Smooth muscle cell (in vitro differentiated cells): ENCODE data around the gene PIAS4. TPM values are rescaled to one million over a fixed set of nuclear protein-coding genes. Genes with fewer than 3 reads are reported as not detected.

ENCODE experiments used
- DNase-seq: peaks from one replicate; lab custom pipeline; 2025; ENCODE audit not compliant: unreplicated experiment; lab: John Stamatoyannopoulos, UW
- H2AFZ ChIP-seq: fragments of 200-600 bp; sonication (generic); 2 replicates; pipeline ENCODE4 v1.6.0; 2016; ENCODE audit warnings: antibody characterized with exemption, low read depth, mild to moderate bottlenecking
- H3F3A ChIP-seq: fragments of 200-600 bp; sonication (generic); 2 replicates; pipeline ENCODE4 v1.6.0; 2017; ENCODE audit warnings: antibody characterized with exemption, low read depth
- H3K27ac ChIP-seq: fragments of 200-600 bp; sonication (generic); 2 replicates; pipeline ENCODE4 v1.5.1; 2016; ENCODE audit warnings: low read depth, mild to moderate bottlenecking
- H3K27me3 ChIP-seq: fragments of 200-600 bp; sonication (generic); 2 replicates; pipeline ENCODE4 v1.6.1; 2016; ENCODE audit warnings: low read depth, mild to moderate bottlenecking
- H3K36me3 ChIP-seq: fragments of 200-600 bp; sonication (generic); 2 replicates; pipeline ENCODE4 v1.5.1; 2016; ENCODE audit warnings: low read depth
- H3K4me1 ChIP-seq: fragments of 200-600 bp; sonication (generic); 2 replicates; pipeline ENCODE4 v1.5.1; 2016; ENCODE audit warnings: low read depth
- H3K4me2 ChIP-seq: fragments of 200-600 bp; sonication (generic); 2 replicates; pipeline ENCODE4 v1.6.0; 2016; ENCODE audit warnings: mild to moderate bottlenecking
- H3K4me3 ChIP-seq: fragments of 200-600 bp; sonication (generic); 2 replicates; pipeline ENCODE4 v1.5.1; 2016; ENCODE audit warnings: mild to moderate bottlenecking
- H3K79me2 ChIP-seq: fragments of 200-600 bp; sonication (generic); 2 replicates; pipeline ENCODE4 v1.6.0; 2016; ENCODE audit warnings: low read depth, mild to moderate bottlenecking
- H3K9ac ChIP-seq: fragments of 200-600 bp; sonication (generic); 2 replicates; pipeline ENCODE4 v1.6.0; 2016; ENCODE audit warnings: low read depth
- H3K9me3 ChIP-seq: fragments of 200-600 bp; sonication (generic); replicated peaks from 2 replicates; pipeline ENCODE4 v1.5.1; 2016; ENCODE audit warnings: low read depth
- H4K20me1 ChIP-seq: fragments of 200-600 bp; sonication (generic); 2 replicates; pipeline ENCODE4 v1.6.0; 2016; ENCODE audit warnings: low read depth
- WGBS: methylation state at CpG from one replicate; pipeline ENCODE4 v1.1.7; 2016; ENCODE audit warnings: low lambda C conversion rate; 5-methylcytosine and 5-hydroxymethylcytosine counted together
- polyA plus RNA-seq: library from polyadenylated mRNA; unstranded; fragments of >200 nt; fragmentation: Nextera tagmentation; extraction: Ambion mirVana; gene quantifications from 2 replicates; pipeline ENCODE4 v1.2.1, GENCODE V29; 2016
- total RNA-seq: library from RNA; depleted of rRNA; stranded (reverse); fragments of >200 nt; gene quantifications from 2 replicates; pipeline ENCODE4 v1.2.3, GENCODE V29; 2014
- TF ChIP-seq, protein P1 (sequence below): fragments of 200-600 bp; sonication (generic); IDR thresholded peaks from 2 replicates; pipeline ENCODE4 v1.5.1; 2017; ENCODE audit warnings: borderline replicate concordance, mild to moderate bottlenecking, antibody characterized with exemption; ENCODE audit not compliant: insufficient read depth, poor library complexity, severe bottlenecking

PIAS4 gene
- total and polyA plus RNA-seq, 2 experiments from 2014 or later = 8.1 to 17.3 TPM

DNA sequence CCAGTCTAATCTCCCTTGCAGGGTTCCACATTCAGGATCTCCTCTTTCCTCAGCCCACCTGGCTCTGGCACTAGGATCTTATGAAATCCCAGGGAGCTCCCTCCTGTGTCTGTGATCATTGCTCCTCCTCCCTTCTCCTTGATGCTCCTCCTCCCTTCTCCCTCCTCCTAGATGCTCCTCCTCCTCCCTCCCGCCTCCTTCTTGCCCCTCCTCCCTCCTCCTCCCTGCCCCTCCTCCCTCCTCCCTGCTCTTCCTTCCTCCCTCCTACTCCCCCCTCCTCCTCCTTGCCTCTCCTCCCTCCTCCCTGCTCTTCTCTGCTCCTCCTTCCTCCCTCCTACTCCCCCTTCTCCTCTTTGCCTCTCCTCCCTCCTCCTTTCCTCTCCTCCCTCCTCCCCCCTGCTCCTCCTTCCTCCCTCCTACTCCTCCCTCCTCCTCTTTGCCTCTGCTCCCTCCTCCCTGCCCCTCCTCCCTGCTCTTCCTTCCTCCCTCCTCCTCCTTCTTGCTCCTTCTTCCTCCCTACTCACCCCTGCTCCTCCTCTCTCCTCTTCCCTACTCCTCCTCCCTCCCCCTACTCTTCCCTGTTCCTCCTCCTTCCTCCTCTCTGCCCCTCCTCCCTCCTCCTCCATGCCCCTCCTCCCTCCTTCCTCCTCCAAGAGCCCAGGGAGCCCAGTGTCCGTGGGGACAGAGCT lies 74.0 kb downstream of the PIAS4 start:
- H3K4me3 ChIP-seq = no peak overlapping the region
- no peak for DNase-seq
- TF ChIP-seq, protein P1, sequence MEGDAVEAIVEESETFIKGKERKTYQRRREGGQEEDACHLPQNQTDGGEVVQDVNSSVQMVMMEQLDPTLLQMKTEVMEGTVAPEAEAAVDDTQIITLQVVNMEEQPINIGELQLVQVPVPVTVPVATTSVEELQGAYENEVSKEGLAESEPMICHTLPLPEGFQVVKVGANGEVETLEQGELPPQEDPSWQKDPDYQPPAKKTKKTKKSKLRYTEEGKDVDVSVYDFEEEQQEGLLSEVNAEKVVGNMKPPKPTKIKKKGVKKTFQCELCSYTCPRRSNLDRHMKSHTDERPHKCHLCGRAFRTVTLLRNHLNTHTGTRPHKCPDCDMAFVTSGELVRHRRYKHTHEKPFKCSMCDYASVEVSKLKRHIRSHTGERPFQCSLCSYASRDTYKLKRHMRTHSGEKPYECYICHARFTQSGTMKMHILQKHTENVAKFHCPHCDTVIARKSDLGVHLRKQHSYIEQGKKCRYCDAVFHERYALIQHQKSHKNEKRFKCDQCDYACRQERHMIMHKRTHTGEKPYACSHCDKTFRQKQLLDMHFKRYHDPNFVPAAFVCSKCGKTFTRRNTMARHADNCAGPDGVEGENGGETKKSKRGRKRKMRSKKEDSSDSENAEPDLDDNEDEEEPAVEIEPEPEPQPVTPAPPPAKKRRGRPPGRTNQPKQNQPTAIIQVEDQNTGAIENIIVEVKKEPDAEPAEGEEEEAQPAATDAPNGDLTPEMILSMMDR = no peak
- H3K36me3 ChIP-seq = no peaks in the 10 kb centered on the region
- no peak overlapping the region for H3K27ac ChIP-seq
- no peaks in the 10 kb centered on the region for H3K4me1 ChIP-seq
- no peak overlapping the region for H2AFZ ChIP-seq
- H3F3A ChIP-seq = no peaks in the 10 kb centered on the region
- H4K20me1 ChIP-seq = no peaks in the 10 kb centered on the region
- 33% methylated on average over 1 of the region's 2 CpGs for WGBS
- no peak overlapping the region for H3K9ac ChIP-seq
- H3K79me2 ChIP-seq = no peaks in the 10 kb centered on the region
- H3K9me3 ChIP-seq = no peaks in the 10 kb centered on the region
- no peak overlapping the region for H3K4me2 ChIP-seq
- H3K27me3 ChIP-seq = no peaks in the 10 kb centered on the region

DNA sequence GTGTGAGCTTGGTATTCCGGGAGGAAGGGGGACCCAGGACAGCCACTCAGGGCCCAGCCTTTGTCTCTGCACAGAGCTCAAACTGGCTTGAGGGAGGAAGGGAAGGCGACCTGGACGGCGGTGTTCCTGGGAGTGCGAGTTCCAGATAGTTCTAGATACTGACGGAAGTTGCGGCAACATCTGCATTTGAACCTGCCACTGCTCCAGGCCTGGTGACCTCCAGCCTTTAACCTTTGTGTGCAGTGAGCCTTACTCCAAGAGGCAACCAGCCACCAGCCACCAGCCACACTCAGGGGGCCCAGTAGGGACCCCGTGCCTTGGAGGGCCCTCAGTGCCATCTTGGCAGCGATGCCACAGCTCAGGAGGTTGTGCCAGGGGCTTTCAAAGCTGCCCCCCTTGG lies 74.6 kb downstream of the PIAS4 start:
- WGBS = 88% methylated on average over 9 of the region's 9 CpGs
- TF ChIP-seq, protein P1 = no peak

DNA sequence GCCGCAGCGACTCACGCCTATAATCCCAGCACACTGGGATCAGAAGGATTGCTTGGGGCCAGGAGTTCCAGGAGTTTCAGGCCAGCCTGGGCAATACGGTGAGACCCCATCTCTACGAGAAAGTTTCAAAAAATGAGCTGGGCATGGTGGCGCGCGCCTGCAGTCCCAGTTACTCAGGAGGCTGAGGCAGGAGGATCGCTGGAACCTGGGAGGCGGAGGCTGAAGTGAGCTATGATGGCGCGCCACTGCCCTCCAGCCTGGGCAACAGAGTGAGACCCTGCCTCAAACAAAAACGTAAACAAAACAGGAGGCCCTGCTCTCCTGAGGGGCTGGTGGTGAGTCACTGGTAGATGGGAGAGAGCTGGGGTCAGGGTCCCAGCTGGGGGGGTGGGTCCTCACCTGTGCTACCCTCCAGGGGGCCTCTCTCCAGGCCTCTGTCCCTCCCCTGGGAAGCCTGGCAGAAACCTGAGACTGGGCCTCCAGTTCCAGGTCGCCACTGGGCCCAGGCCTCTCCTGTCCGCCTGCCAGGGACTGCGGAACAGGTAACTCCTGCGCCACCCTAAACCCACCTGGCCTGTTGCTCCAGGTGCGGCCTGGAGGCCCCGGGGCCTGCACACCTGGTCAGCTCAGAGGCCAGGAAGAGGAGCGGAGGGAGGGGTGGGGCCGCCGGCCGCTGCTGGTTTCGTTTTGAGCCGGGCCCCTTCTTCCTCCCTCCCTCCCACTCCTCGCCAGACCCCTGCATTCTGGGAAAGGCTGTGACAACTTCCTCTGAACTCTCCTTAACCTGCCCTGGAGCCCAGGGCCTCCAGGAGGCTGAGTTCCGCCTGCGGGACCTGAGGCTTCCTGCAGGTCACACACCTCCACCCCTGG lies 76.4 kb downstream of the PIAS4 start:
- 77% methylated on average over 26 of the region's 28 CpGs for WGBS
- H3K36me3 ChIP-seq = no peaks in the 10 kb centered on the region
- no peak overlapping the region for H2AFZ ChIP-seq
- H3K4me3 ChIP-seq = no peak overlapping the region
- no peaks in the 10 kb centered on the region for H3K79me2 ChIP-seq
- no peaks in the 10 kb centered on the region for H3K9me3 ChIP-seq
- no peaks in the 10 kb centered on the region for H3K27me3 ChIP-seq
- H4K20me1 ChIP-seq = no peaks in the 10 kb centered on the region
- no peak overlapping the region for H3K4me2 ChIP-seq
- H3K4me1 ChIP-seq = no peaks in the 10 kb centered on the region
- H3F3A ChIP-seq = no peaks in the 10 kb centered on the region
- DNase-seq = no peak
- TF ChIP-seq, protein P1 = no peak
- H3K9ac ChIP-seq = no peak overlapping the region
- H3K27ac ChIP-seq = no peak overlapping the region

More for the DNA sequence above, 74.6 kb downstream of the PIAS4 start:
- no peaks in the 10 kb centered on the region for H3K79me2 ChIP-seq
- no peaks in the 10 kb centered on the region for H3K9me3 ChIP-seq
- no peaks in the 10 kb centered on the region for H3K36me3 ChIP-seq
- no peaks in the 10 kb centered on the region for H3F3A ChIP-seq
- no peak overlapping the region for H3K4me3 ChIP-seq
- H3K4me1 ChIP-seq = no peaks in the 10 kb centered on the region
- H3K4me2 ChIP-seq = no peak overlapping the region
- H4K20me1 ChIP-seq = no peaks in the 10 kb centered on the region
- no peaks in the 10 kb centered on the region for H3K27me3 ChIP-seq
- DNase-seq = no peak
- H2AFZ ChIP-seq = no peak overlapping the region
- H3K9ac ChIP-seq = no peak overlapping the region
- no peak overlapping the region for H3K27ac ChIP-seq
